Measurements from ENCODE around the gene ZFAND6.
A peak's percentile ranks its signal among the peaks of the same experiment; 100 is the strongest.
"Not testable (repeated sequence)": the region's sequence is repeated elsewhere in the genome, so short reads cannot be mapped to it uniquely, and the experiment has no call there.

ZFAND6 gene

GRCh38 chr15:80099241-80099640 is 39.8 kb downstream of the ZFAND6 start:
- no peak for DNase-seq (ENCODE audit: low spot score)

DNA sequence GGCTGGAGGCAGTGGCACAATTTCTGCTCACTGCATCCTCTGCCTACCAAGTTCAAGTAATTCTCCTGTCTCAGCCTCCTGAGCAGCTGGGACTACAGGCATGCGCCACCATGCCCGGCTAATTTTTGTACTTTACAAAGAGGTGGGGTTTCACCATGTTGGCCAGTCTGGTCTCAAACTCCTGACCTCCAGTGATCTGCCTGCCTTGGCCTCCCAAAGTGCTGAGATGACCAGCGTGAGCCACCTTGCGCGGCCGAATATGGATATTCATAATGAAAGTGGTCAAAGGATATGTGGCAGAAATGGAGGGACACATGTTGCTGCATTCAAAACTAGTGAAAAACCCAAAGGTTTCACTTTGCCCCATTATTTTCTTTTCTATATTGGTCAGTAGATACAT is 40.2 kb downstream of the ZFAND6 start:
- not testable (repeated sequence) for DNase-seq (ENCODE audit: low spot score)

GRCh38 chr15:80100247-80100646 is 40.8 kb downstream of the ZFAND6 start:
- no peak for DNase-seq (ENCODE audit: low spot score)

- no peak for DNase-seq (ENCODE audit: low spot score)
These were observed 45.7 kb downstream of the ZFAND6 start for GRCh38 chr15:80105193-80105592.

GRCh38 chr15:80105595-80105994 is 46.1 kb downstream of the ZFAND6 start:
- DNase-seq (ENCODE audit: low spot score) = no peak

DNA sequence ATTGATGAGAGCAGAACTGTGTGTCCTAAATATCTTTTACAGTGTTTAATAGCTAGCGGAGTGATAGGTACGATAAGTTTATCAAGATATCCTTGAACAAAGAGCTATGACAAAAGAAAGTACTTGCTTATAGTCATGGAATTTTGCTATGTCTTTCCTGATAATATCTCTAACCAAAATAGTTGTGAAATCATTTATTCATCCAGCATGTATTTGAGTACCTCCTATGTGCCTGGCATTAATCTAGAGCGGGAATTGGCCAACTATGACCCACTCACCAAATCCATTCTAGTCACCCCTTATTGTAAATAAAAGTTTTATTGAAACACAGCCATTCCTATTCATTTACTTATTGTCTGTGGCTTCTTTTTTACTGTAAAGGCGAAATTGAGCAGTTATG is 46.6 kb downstream of the ZFAND6 start:
- no peak for DNase-seq (ENCODE audit: low spot score)

DNA sequence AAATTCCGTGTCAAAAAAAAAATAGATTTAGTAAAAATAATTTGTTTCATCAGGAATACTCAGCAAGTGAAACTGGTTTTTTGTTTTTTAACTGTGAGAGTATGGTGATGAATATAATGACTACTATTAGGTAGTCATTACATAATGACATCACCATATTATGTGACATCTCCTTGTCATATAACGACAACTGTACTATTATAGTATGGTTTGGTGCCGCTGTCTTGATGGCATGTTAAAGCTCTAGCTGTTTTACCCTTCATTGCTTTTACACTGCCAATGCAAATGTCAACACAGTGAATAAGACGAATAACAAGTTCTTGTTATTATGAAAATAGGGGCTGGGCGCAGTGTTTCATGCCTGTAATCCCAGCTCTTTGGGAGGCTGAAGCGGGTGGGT is 47.7 kb downstream of the ZFAND6 start:
- no peak for DNase-seq (ENCODE audit: low spot score)

GRCh38 chr15:80107774-80108173 is 48.3 kb downstream of the ZFAND6 start:
- no peak for DNase-seq (ENCODE audit: low spot score)

- no peak for DNase-seq (ENCODE audit: low spot score)
These were observed 49.9 kb downstream of the ZFAND6 start for GRCh38 chr15:80109388-80109787.

DNA sequence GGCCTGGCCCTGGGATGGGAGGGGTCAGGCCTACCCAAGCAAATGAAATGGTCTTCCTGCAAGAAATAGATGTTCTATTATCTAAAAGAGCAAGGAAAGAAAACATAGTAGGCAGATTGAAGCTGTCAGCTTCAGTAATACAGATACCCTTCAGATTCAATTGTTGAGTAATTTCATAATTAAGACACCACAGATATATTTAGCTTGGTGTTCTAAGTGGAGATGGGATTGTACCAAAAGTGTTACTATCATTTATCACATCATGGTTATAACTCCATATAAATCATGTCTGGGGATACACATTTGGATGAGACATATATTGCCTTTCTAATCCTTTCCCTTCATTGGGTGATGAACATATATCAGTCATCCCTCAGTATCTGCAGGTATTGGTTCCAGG is 51.4 kb downstream of the ZFAND6 start:
- DNase-seq (ENCODE audit: low spot score) = no peak

DNA sequence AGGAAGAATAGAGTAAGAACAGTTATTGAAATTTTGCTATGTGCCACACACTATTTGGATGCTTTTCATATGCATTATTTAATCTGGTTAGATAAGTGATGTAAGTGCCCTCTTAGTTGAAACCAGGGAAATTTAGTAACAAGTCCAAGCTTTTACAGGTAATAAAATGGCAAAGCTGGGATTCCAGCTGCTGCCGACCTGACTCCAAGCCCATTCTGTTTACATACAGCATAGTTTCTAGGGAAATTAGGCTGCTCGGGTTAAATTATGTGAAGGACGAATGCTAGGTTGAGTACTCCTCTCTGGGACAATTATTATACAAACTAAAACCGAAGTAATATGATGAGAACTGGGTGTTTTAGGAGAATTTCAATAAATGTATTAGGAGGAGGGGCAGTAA is 54.6 kb downstream of the ZFAND6 start:
- DNase-seq (ENCODE audit: low spot score) = no peak

GRCh38 chr15:80115021-80115420 is 55.5 kb downstream of the ZFAND6 start:
- no peak for DNase-seq (ENCODE audit: low spot score)

DNA sequence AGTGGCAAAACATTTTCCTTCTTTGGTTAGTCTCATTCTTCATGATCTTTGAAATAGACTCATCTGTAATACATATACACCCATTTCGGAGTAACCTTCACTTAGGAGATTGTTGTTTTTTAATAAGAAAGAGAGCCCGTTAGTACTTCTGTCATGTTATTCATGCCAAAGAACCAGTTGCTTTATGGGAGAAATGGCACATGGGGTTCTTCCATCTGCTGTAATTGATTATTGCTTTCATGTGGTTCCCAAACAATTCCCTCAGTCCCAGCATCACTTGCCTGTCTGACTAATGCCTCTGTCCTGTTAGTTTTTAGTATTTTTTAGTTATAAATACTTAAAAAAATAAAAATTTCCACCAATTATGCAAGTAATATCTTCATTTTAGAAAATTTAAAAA is 59.5 kb downstream of the ZFAND6 start:
- DNase-seq (ENCODE audit: low spot score) = peak; percentile 69

DNA sequence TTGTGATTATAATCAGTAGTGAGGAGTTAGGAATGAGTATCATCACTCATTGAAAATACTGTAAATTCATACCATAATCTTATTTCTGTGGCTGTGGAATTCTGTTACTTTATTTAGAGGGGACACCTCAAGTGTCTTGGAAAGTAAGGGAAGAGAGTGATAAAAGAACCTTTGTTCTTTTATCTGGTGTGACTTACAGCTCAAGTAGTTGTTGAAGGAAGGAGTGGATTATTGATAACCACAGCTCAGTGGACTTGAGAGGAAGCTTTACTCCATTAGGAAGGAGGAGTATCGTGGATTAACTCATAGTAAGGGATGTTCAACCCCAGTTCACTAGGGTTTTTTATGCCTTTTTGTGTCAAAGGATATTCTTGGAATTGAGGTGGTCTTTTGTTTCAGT is 61.2 kb downstream of the ZFAND6 start:
- no peak for DNase-seq (ENCODE audit: low spot score)

DNA sequence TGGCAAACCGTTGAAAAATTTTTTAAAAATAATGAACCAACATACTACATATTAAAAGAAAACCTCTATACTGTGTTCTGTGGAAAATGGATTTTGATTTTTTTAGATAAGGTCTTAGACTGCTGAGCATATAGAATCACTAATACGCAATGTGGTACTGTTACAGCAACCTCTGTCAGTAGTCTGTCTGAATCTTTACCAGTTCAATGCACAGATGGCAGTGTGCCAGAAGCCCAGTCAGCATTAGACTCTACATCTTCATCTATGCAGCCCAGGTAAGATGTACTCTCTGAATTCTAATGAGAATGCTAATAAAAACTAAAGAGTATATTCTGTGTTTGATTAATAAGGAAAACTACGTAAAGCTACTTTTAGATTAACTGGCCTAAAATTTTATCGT is 62.1 kb downstream of the ZFAND6 start:
- DNase-seq (ENCODE audit: low spot score) = peak; percentile 37

DNA sequence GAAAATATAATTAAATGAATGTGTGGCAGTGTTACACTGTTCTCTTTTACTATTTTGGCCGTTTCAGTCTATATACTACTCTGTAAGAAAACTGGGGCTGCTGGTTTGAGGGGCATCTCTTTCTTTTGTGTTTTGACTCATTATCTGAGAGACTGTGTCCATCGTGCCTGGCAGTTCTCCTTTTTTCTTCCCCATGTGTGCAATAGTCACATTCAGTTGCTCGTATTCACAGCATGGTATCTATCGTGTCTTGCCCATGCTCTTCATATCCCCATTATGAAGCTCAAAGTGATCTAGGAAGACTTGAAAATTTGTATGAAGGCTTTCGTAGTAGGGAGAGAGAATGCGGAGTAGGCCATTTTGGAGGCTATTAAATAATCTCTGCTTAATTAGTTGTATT is 63.6 kb downstream of the ZFAND6 start:
- no peak for DNase-seq (ENCODE audit: low spot score)

DNA sequence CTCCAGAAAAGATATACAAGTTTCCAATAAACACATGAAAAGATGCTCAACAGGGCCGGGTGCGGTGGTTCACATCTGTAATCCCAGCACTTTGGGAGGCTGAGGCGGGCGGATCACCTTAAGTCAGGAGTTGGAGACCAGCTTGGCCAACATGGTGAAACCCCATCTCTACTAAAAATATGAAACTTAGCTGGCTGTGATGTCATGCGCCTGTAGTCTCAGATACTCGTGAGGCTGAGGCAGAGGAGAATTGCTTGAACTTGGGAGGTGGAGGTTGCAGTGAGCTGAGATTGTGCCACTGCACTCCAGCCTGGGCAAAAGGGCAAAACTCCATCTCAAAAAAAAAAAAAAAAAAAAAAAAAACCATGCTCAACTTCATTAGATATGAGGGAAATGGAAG is 67.8 kb downstream of the ZFAND6 start:
- DNase-seq (ENCODE audit: low spot score) = not testable (repeated sequence)

GRCh38 chr15:80127911-80128310 is 68.4 kb downstream of the ZFAND6 start:
- DNase-seq (ENCODE audit: low spot score) = no peak

- DNase-seq (ENCODE audit: low spot score) = no peak
These were observed 72.9 kb downstream of the ZFAND6 start for GRCh38 chr15:80132382-80132781.

DNA sequence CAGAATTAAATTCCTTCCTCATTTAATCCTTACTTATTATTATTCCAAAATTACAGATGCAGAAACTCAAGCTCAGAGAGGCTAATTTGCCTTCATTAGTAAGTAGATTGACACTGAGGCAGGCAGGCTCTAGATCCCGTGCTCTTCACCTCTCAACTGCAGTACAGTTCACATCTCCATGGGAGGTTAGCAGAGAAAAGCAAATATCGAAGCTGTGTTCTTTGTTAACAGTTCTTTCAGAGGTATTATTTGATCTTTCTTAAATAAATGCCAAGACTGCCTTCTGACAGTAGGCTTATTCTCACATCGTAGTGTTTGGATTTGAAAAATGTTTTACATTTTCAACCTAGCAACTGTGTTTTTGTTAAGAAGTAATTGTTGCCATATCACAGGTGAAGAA is 77.4 kb downstream of the ZFAND6 start:
- DNase-seq (ENCODE audit: low spot score) = no peak

GRCh38 chr15:80138961-80139360 is 79.5 kb downstream of the ZFAND6 start:
- no peak for DNase-seq (ENCODE audit: low spot score)

DNA sequence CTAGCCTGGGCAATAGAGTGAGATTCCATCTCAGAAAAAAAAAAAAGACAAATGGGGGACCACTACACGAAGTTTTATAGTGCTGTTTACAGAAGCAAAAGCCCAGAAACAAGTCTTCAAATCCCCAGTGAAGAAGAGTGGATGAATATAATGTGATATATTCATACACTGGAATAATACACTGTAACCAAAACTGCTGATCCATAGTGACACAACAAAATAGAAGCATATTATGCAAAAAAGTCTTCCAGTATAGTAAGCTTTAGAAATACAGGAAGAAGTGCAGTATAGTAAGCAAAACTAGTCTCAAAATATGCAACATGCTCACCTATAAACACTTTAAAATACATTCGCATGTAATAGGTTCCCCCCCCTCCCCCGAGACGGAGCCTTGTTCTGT is 81.4 kb downstream of the ZFAND6 start:
- no peak for DNase-seq (ENCODE audit: low spot score)

- DNase-seq (ENCODE audit: low spot score) = no peak
These were observed 82.6 kb downstream of the ZFAND6 start for GRCh38 chr15:80141916-80142598.

- no peak for DNase-seq (ENCODE audit: low spot score)
These were observed 83.2 kb downstream of the ZFAND6 start for GRCh38 chr15:80142646-80143045.

DNA sequence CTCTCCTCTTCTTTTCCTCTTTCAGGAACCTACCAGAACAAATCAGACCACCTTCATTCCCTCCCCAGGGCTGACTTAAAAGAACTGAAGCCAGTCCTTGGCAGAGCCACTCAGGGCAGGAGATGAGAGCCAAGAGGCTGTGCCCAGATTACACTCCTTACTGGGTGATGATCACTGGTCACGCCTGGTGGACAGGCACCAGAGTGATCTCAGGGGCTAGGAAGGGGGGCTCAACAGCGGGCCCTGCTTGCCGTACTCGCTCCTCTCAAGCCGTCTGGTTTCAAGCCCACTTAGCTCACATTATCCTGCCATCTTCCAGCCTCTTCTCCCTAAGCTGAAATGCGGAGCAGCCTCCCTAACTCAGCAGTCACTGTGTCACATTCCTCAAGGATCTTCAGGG is 91.7 kb downstream of the ZFAND6 start:
- DNase-seq (ENCODE audit: low spot score) = no peak

Measured in cerebellar cortex (tissue), 1 donor.